Muscle of leg (tissue), 11 donors: ENCODE results near the gene LRRC37A3. TPM values are rescaled to one million over a fixed set of nuclear protein-coding genes. Genes with fewer than 3 reads are reported as not detected.
"Not testable (repeated sequence)": the region's sequence is repeated elsewhere in the genome, so short reads cannot be mapped to it uniquely, and the experiment has no call there.

ENCODE experiments used
- DNase-seq: peaks from one replicate; pipeline ENCODE4 v3.0.0; 2013
- H3K27ac ChIP-seq: one replicate; pipeline ENCODE4 v1.5.1; 2013; ENCODE audit warnings: mild to moderate bottlenecking, low read length, control low read depth
- H3K27me3 ChIP-seq: one replicate; pipeline ENCODE4 v1.6.1; 2013; ENCODE audit warnings: low read length; ENCODE audit not compliant: control insufficient read depth, insufficient read depth
- H3K36me3 ChIP-seq: one replicate; pipeline ENCODE4 v1.6.1; 2013; ENCODE audit warnings: low read length; ENCODE audit not compliant: control insufficient read depth, insufficient read depth
- H3K4me1 ChIP-seq: one replicate; pipeline ENCODE4 v1.6.1; 2013; ENCODE audit warnings: low read length; ENCODE audit not compliant: control insufficient read depth, insufficient read depth
- H3K4me3 ChIP-seq: one replicate; pipeline ENCODE4 v1.5.1; 2013; ENCODE audit warnings: low read length, control low read depth
- H3K9me3 ChIP-seq: replicated peaks from 2 replicates; pipeline ENCODE4 v1.6.1; 2013; ENCODE audit warnings: low read depth, low read length; ENCODE audit not compliant: control insufficient read depth
- WGBS: methylation state at CpG from one replicate; pipeline ENCODE4 v1.1.5; 2013; ENCODE audit warnings: missing lambda C conversion rate; ENCODE audit not compliant: insufficient coverage; 5-methylcytosine and 5-hydroxymethylcytosine counted together
- polyA plus RNA-seq, 8 donors: library from polyadenylated mRNA; unstranded; fragments of 120-200 nt; gene quantifications; one replicate each; pipeline versions ENCODE4 v1.2.1 to v1.2.3, GENCODE V29; 2013; ENCODE audit warnings: inconsistent platforms in 1 of 8, low replicate concordance in 1 of 8; ENCODE audit not compliant: insufficient read length in 8 of 8, insufficient read depth in 1 of 8
- total RNA-seq: library from RNA; stranded (reverse); fragments of 120-200 nt; gene quantifications from one replicate; pipeline ENCODE4 v1.2.4, GENCODE V29; 2013

LRRC37A3 gene
- total and polyA plus RNA-seq, 9 donors = 4.5 to 15.2 (median 8.2) TPM

DNA sequence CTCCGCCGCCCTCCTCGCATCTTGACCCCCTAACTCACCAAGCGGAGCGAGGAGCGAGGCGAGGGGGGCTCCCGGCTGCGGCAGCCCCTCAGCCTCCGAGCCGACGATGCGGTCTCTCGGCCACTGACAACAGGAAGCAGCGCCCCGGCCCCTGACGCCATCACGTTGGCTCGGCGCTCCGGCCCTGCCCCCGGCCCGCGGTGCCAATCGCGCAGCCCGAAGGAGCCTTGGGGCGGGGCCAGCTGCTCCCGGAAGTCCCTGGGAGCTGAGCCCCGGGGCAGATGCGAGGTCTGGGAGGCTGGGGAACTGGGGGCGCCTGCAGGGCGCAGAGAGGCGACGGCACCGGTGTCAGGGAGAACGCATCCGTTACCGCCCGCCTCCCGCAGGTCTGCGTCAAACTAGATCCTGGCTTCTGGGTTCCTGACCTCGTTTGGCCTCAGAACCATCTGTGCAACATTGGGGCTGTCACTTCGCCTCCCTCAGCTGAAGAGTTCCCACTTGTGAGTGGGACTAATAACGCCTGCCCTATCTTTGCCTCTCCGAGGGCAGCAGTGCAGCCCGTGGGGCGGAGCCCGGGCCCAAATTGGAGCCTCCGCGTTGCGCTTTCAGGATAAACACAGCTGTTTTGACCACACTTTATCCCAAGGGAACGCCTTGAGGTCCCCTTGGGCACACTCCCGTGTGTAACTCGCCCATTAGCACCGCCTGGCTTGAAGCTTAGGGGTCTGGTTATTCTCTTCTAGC lies 82.1 kb downstream of the LRRC37A3 start:
- under 1% methylated on average over 31 of the region's 56 CpGs for WGBS
- not testable (repeated sequence) for H3K4me1 ChIP-seq, H3K9me3 ChIP-seq, H3K27me3 ChIP-seq, H3K36me3 ChIP-seq
- Histone ChIP-seq H3K4me3 (peak overlapping the region; percentile 53), H3K27ac (peak overlapping the region; percentile 69)
- DNase-seq = peak; percentile 88

- 2% methylated on average over 22 of the region's 32 CpGs for WGBS
- peak; percentile 18 for DNase-seq
- H3K9me3 ChIP-seq, H3K27me3 ChIP-seq, H3K4me1 ChIP-seq, H3K36me3 ChIP-seq: not testable (repeated sequence)
- Histone ChIP-seq H3K4me3 (peak overlapping the region; percentile 53), H3K27ac (peak overlapping the region; percentile 35)
Observed at GRCh38 chr17:64836623-64837017, 82.7 kb downstream of the LRRC37A3 start.

- no CpG with 5 or more reads among the region's 3 CpGs for WGBS
- not testable (repeated sequence) for H3K27ac ChIP-seq, DNase-seq
Observed at GRCh38 chr17:64834060-64834459, 85.2 kb downstream of the LRRC37A3 start.

GRCh38 chr17:64830631-64831040 lies 88.6 kb downstream of the LRRC37A3 start:
- H3K36me3 ChIP-seq, H3K4me3 ChIP-seq, H3K27ac ChIP-seq, H3K9me3 ChIP-seq, H3K4me1 ChIP-seq, H3K27me3 ChIP-seq, DNase-seq: not testable (repeated sequence)
- no CpG with 5 or more reads among the region's 1 CpG for WGBS

More at GRCh38 chr17:64834060-64834459, 85.2 kb downstream of the LRRC37A3 start:
- not testable (repeated sequence) for H3K36me3 ChIP-seq, H3K27me3 ChIP-seq, H3K4me3 ChIP-seq, H3K4me1 ChIP-seq, H3K9me3 ChIP-seq

DNA sequence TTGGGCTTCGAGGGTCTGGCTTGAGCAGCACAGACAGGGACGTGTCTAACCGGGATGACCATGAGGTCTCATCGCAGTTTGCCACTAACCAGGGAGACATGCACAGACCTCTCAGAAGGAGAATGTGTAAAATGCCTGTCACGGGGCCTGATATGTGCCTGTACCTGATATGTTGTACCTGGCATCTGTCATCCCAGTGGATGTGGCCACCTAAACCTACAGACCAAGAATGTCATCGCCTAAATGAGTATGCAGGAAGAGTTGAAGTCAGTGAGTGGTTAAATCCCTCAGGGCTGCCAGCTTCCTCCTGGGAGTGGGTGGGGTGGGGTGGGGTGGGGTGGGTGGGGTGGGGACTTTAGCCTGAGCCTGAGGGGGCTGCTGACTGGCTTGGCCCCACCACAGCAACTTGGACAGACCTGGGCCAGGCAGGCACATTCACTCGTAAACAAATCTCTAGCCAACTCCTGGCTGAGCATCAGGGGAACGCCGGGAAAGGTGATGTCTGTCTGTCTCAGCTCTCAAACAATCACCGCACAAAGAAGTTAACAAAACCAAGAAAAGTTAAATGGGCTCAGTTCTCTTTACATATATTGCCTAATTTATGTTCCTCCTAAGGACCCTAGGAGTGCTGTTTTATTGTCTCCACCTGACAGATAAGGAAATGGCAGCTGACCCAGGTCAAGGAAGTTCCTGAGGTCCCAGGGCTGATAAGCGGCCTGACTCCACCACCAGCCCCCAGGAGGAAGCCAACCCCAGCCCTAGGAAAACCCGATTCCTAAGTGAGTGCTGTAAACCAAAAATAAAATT lies 89.3 kb downstream of the LRRC37A3 start:
- not testable (repeated sequence) for H3K36me3 ChIP-seq, H3K4me1 ChIP-seq, DNase-seq, H3K4me3 ChIP-seq, H3K27me3 ChIP-seq, H3K9me3 ChIP-seq, H3K27ac ChIP-seq
- WGBS = 90% methylated on average over 2 of the region's 12 CpGs

DNA sequence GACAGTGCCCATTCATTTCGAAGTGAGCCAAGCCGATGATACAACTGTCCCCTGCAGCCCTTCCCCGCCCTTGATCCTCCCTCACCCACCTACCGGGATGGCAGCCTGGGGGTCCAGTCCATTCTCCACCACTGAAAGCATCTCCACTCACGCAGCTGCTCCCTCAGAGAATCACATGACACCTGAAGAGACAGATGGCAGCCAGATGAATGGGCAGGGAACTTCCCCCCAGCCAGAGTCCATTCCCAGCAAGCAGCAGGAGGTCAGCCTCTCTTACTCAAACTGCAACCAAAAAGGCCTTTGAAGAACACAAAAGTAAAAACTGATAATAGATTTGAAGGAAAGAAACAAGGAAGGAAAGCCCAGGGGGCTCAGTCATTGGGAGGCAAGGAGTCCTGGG lies 90.2 kb downstream of the LRRC37A3 start:
- H3K36me3 ChIP-seq, H3K27me3 ChIP-seq, H3K9me3 ChIP-seq, H3K27ac ChIP-seq, DNase-seq, H3K4me3 ChIP-seq, H3K4me1 ChIP-seq: not testable (repeated sequence)
- WGBS = no CpG with 5 or more reads among the region's 5 CpGs

DNA sequence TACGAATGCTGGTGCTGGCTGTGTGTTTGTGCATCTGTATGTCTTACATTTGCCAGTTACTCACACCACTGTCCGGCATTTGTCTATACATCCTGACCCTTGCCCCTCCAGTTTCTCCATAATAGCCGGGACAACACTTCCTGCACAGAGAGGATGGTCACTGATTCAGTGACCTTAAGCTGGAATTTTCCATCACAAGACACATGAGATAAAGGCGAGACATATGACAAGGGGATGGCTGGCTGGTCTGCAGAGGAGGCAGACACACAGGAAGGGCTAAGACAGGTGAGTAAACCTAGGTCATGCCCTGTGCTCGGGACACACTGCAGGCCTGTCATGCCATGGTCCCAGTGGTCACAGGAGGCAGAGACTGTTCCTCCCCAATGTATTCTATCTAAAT lies 100.4 kb downstream of the LRRC37A3 start:
- H3K36me3 ChIP-seq = not testable (repeated sequence)
- WGBS = 100% methylated on average over 2 of the region's 5 CpGs

DNA sequence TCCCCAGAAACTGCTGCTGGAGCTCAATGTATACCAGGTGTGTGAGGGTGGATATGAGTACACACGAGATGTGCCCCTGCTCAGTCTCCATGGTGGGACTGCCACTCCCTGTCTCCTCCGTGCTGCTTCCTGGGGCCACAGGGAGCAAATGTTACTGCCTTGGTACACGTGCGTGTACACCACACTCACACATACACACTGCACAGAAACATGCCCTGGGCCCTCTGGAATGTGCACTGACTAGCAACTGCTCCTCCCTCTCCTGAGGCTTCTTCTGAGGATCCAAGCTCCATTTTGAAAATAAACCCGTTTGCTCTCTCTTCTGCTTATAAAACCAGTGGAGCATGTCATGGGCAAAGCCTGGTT lies 103.5 kb downstream of the LRRC37A3 start:
- H3K9me3 ChIP-seq, H3K4me1 ChIP-seq, H3K27ac ChIP-seq, H3K4me3 ChIP-seq, H3K36me3 ChIP-seq, H3K27me3 ChIP-seq, DNase-seq: not testable (repeated sequence)
- 83% methylated on average over 2 of the region's 5 CpGs for WGBS

More for the DNA sequence above, 100.4 kb downstream of the LRRC37A3 start:
- not testable (repeated sequence) for DNase-seq, H3K9me3 ChIP-seq, H3K27ac ChIP-seq, H3K4me1 ChIP-seq, H3K27me3 ChIP-seq, H3K4me3 ChIP-seq

- H3K36me3 ChIP-seq, H3K9me3 ChIP-seq, DNase-seq, H3K4me1 ChIP-seq, H3K27me3 ChIP-seq, H3K27ac ChIP-seq, H3K4me3 ChIP-seq: not testable (repeated sequence)
- 80% methylated on average over 2 of the region's 12 CpGs for WGBS
Observed at GRCh38 chr17:64814993-64815832, 104.1 kb downstream of the LRRC37A3 start.
